GM21390 (cell line): ENCODE measurements around the gene ACR.
"Not testable (repeated sequence)": the region's sequence is repeated elsewhere in the genome, so short reads cannot be mapped to it uniquely, and the experiment has no call there.

ENCODE experiments used
- ATAC-seq: cut with Tn5 transposase; IDR thresholded peaks from one replicate; pipeline ENCODE4 v1.9.1; 2021; ENCODE audit not compliant: unreplicated experiment

The ACR gene

GRCh38 chr22:50761829-50762228, 23.8 kb downstream of the ACR start:
- not testable (repeated sequence) for ATAC-seq

GRCh38 chr22:50764288-50764687, 26.3 kb downstream of the ACR start:
- ATAC-seq = not testable (repeated sequence)

GRCh38 chr22:50775132-50775531, 37.1 kb downstream of the ACR start:
- ATAC-seq = not testable (repeated sequence)

GRCh38 chr22:50777631-50778030, 39.6 kb downstream of the ACR start:
- ATAC-seq = not testable (repeated sequence)

- ATAC-seq = not testable (repeated sequence)
Observed at GRCh38 chr22:50780244-50780643, 42.2 kb downstream of the ACR start.

- not testable (repeated sequence) for ATAC-seq
Observed at GRCh38 chr22:50782253-50782652, 44.2 kb downstream of the ACR start.

- ATAC-seq = peak; percentile 89
Observed at GRCh38 chr22:50783033-50783879, 45.3 kb downstream of the ACR start, which contains the start of gene RABL2B. RABL2B (minus strand) TSS chr22:50783636; CDS start chr22:50782294, 1,342 bp downstream.

- ATAC-seq = peak; percentile 32
Observed at GRCh38 chr22:50783880-50784276, 45.9 kb downstream of the ACR start.

- not testable (repeated sequence) for ATAC-seq
Observed at GRCh38 chr22:50785289-50785688, 47.3 kb downstream of the ACR start.

- ATAC-seq = not testable (repeated sequence)
Observed at GRCh38 chr22:50786936-50787335, 48.9 kb downstream of the ACR start.
